Stomach (tissue), 9 donors: ENCODE results near the gene AKAP10. TPM values are rescaled to one million over a fixed set of nuclear protein-coding genes. Genes with fewer than 3 reads are reported as not detected.

Experiments used
- DNase-seq, 2 donors: peaks; one replicate each; pipeline versions ENCODE4 v3.0.0 to v3.0.0-alpha.2; 2013 to 2019
- H3K27ac ChIP-seq, 5 donors: fragments of 200-600 bp in 4 of 5; sonication (generic) in 4 of 5; one replicate each; pipeline ENCODE4 v1.5.1; 2013 to 2019; ENCODE audit warnings: mild to moderate bottlenecking in 1 of 5, moderate library complexity in 1 of 5
- H3K27me3 ChIP-seq, 3 donors: fragments of 200-600 bp; sonication (generic); one replicate each; pipeline ENCODE4 v1.5.1; 2017 to 2019; ENCODE audit warnings: mixed run types in 1 of 3
- H3K36me3 ChIP-seq, 4 donors: fragments of 200-600 bp; sonication (generic); 1 replicate in 3 of 4; 2 replicates in 1 of 4; pipeline ENCODE4 v1.5.1; 2016 to 2019
- H3K4me1 ChIP-seq, 4 donors: fragments of 200-600 bp; sonication (generic); one replicate each; pipeline ENCODE4 v1.5.1; 2016 to 2019
- H3K4me3 ChIP-seq, 4 donors: fragments of 200-600 bp; sonication (generic) in 3 of 4; one replicate each; pipeline ENCODE4 v1.5.1; 2016 to 2019; ENCODE audit warnings: mild to moderate bottlenecking in 1 of 4
- H3K9me3 ChIP-seq, 4 donors: fragments of 200-600 bp; sonication (generic); one replicate each; pipeline ENCODE4 v1.5.1; 2016 to 2019
- EP300 ChIP-seq: sonication (generic); formaldehyde crosslinking; IDR thresholded peaks from one replicate; pipeline ENCODE4 v1.6.1; 2017; ENCODE audit warnings: antibody characterized with exemption
- POLR2A ChIP-seq, 4 donors: fragments of 450-650 bp; IDR thresholded peaks; one replicate each; pipeline ENCODE4 v1.6.1; 2016; ENCODE audit warnings: antibody characterized with exemption in 4 of 4, control low read depth in 2 of 4, mild to moderate bottlenecking in 1 of 4, moderate library complexity in 1 of 4
- POLR2AphosphoS5 ChIP-seq, 3 donors: sonication (generic); formaldehyde crosslinking; IDR thresholded peaks; one replicate each; pipeline ENCODE4 v1.6.1; 2016; ENCODE audit warnings: antibody characterized with exemption in 3 of 3
- WGBS, 5 donors: extraction: QIAGEN DNeasy Blood & Tissue Kit in 3 of 5; methylation state at CpG; one replicate each; pipeline versions ENCODE4 v1.1.5 to v1.1.7; 2013 to 2018; 5-methylcytosine and 5-hydroxymethylcytosine counted together
- intact Hi-C: fragments of 100-400 bp; cut with DNase I; formaldehyde crosslinking; loops from one replicate; pipeline ENCODE4 v1.15.1; 2023; ENCODE audit warnings: low total_unique reads
- polyA plus RNA-seq, 3 donors: library from polyadenylated mRNA; stranded (reverse); fragments of 200-250 nt; gene quantifications; one replicate each; pipeline ENCODE4 v1.2.3, GENCODE V29; 2013
- total RNA-seq, 5 donors: library from RNA; depleted of rRNA; stranded (reverse); fragments of >200 nt; gene quantifications; one replicate each; pipeline versions ENCODE4 v1.1.0 to v1.2.3, GENCODE V29; 2014 to 2016
- TF ChIP-seq, protein P1 (sequence below), 7 experiments: fragments of 450-650 bp in 4 of 7; fragments of 200-600 bp in 3 of 7; sonication (generic) in 3 of 7; IDR thresholded peaks; one replicate each; pipeline ENCODE4 v1.5.1; 2016 to 2019; ENCODE audit warnings: antibody characterized with exemption in 7 of 7, control low read depth in 2 of 7, mild to moderate bottlenecking in 1 of 7
- donor health status: healthy with polysubstance abuse.
- donor health status: Bipolar disorder and iron deficiency.
- donor health status: healthy.

Gene AKAP10
- total and polyA plus RNA-seq, 8 donors = 5.1 to 54.5 (median 25.7) TPM

DNA sequence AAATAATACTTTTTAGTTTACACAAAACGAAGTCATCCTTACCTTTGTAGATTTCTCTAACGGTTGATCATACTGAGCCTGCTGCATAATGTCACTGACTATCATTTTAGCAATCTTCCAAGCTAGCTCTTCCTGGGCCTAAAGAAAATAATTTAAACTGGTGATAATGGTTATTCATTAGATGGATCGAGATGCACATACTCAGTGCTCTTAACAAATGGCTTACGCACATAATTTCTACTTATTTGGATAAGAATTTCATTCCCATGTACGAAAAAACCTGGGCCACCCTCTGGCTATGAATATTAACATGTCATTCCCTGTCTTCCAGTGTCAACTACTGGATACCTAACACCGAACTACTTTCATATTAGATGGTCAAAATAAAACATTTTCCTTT is 68.5 kb downstream of the AKAP10 start:
- intact Hi-C loops = no loop called here
- Histone ChIP-seq H3K27me3 (no peaks in the 10 kb centered on the region), H3K9me3 (no peaks in the 10 kb centered on the region), H3K36me3 (peaks cover 60 to 100% (median 98%) of the 10 kb centered on the region in 4 donors), H3K4me3 (no peak overlapping the region), H3K4me1 (peaks cover 0 to 3% (median 0%) of the 10 kb centered on the region in 4 donors), H3K27ac (no peak overlapping the region)
- no peak for DNase-seq
- TF ChIP-seq, protein P1, sequence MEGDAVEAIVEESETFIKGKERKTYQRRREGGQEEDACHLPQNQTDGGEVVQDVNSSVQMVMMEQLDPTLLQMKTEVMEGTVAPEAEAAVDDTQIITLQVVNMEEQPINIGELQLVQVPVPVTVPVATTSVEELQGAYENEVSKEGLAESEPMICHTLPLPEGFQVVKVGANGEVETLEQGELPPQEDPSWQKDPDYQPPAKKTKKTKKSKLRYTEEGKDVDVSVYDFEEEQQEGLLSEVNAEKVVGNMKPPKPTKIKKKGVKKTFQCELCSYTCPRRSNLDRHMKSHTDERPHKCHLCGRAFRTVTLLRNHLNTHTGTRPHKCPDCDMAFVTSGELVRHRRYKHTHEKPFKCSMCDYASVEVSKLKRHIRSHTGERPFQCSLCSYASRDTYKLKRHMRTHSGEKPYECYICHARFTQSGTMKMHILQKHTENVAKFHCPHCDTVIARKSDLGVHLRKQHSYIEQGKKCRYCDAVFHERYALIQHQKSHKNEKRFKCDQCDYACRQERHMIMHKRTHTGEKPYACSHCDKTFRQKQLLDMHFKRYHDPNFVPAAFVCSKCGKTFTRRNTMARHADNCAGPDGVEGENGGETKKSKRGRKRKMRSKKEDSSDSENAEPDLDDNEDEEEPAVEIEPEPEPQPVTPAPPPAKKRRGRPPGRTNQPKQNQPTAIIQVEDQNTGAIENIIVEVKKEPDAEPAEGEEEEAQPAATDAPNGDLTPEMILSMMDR (IDR thresholded peaks at IDR 0.05) = no peak
- TF ChIP-seq EP300 = no peak
- WGBS, 5 donors = 82 to 96% (median 91%) methylated on average over 6 of the region's 6 CpGs

DNA sequence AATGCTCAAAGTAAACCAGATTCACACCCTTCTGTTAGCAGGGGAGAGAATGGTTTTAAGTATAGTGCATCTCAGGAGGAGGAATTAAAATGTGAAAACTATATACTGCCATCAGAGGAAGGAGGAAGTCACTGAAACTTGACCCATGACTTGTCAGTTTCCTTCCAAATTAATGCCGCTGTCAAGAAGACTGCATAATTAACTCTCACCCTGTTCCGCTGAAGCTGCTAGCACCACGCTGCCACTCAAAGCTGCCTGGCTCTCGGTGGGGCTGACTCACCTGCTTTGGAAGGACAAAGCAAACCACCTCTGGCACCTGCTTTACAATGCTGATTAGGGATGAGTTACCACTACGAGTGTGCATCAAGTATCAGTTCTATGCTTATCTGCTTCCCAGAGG is 72.1 kb downstream of the AKAP10 start:
- Histone ChIP-seq H3K4me3 (no peak overlapping the region), H3K9me3 (no peaks in the 10 kb centered on the region), H3K27ac (peak overlapping the region in 1 of 5 donors; percentile 14), H3K4me1 (peaks cover 0 to 11% (median 0%) of the 10 kb centered on the region in 4 donors), H3K27me3 (no peaks in the 10 kb centered on the region), H3K36me3 (peaks cover 57 to 100% (median 100%) of the 10 kb centered on the region in 4 donors)
- intact Hi-C loops = no loop called here
- peak in 1 of 2 donors; percentile 8 for DNase-seq
- 67 to 81% (median 75%) methylated on average over 5 of the region's 5 CpGs for WGBS, 5 donors
- TF ChIP-seq POLR2AphosphoS5 (IDR thresholded peaks at IDR 0.05) (no peak), EP300 (no peak), POLR2A (IDR thresholded peaks at IDR 0.05) (no peak)
- TF ChIP-seq, protein P1 (IDR thresholded peaks at IDR 0.05) = no peak

DNA sequence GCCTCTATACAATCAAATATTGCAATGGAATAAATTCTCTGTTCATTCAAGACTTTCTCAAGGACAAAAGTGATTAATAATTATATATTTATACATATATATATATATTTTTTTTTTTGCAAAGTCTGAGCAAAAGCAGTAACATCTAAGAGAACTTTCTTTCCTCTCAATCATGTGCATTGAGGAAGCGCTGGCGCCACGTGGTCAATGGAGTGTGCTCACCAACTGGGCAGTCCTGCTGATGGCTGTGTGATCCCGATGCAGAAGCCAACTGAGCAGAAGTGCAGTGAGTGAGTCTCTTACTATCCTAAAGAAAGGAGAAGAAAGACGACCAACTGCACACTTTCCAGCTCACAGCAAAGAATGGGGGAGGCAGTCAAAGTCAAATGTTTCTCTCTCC is 72.7 kb downstream of the AKAP10 start:
- intact Hi-C loops = no loop called here
- WGBS, 5 donors = 74 to 90% (median 86%) methylated on average over 5 of the region's 5 CpGs
- Histone ChIP-seq H3K27ac (peak overlapping the region in 1 of 5 donors; percentile 14), H3K27me3 (no peaks in the 10 kb centered on the region), H3K36me3 (peaks cover 52 to 100% (median 99%) of the 10 kb centered on the region in 4 donors), H3K9me3 (no peaks in the 10 kb centered on the region), H3K4me1 (peaks cover 0 to 11% (median 0%) of the 10 kb centered on the region in 4 donors), H3K4me3 (no peak overlapping the region)
- no peak for DNase-seq
- TF ChIP-seq, protein P1 (IDR thresholded peaks at IDR 0.05) = no peak
- TF ChIP-seq POLR2AphosphoS5 (IDR thresholded peaks at IDR 0.05) (no peak), EP300 (no peak), POLR2A (IDR thresholded peaks at IDR 0.05) (no peak)

DNA sequence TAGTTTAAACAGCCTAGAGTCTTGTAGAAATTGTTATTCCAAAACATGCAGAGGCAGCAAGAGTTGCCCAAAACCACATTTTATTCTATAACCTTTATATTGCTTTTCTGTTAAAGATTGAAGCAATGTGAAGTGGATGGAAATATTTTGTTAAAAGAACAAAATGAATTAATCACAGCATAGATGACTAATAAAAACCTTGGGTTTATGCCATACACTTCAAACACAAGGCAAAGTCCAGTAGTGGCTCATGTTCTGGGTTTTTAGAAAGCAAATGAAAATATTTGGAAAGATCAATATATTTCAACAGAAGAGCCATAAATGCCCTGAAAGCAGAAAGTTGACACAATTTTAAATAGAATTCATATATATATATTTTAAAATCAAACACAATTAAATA is 73.2 kb downstream of the AKAP10 start:
- no peaks in the 10 kb centered on the region for H3K27me3 ChIP-seq
- no peaks in the 10 kb centered on the region for H3K9me3 ChIP-seq
- no peak for DNase-seq
- H3K36me3 ChIP-seq = peaks cover 47 to 99% (median 94%) of the 10 kb centered on the region in 4 donors
- H3K27ac ChIP-seq = peak overlapping the region in 1 of 5 donors; percentile 56
- H3K4me1 ChIP-seq = peaks cover 0 to 11% (median 0%) of the 10 kb centered on the region in 4 donors
- intact Hi-C loops = no loop called here
- H3K4me3 ChIP-seq = no peak overlapping the region
- TF ChIP-seq POLR2AphosphoS5 (IDR thresholded peaks at IDR 0.05) (no peak), EP300 (no peak), POLR2A (IDR thresholded peaks at IDR 0.05) (no peak)
- TF ChIP-seq, protein P1 (IDR thresholded peaks at IDR 0.05) = no peak
